Activated effector memory CD4-positive, alpha-beta T cell treated with Interleukin-2 at 50 U/mL for 16 hours (primary cell): ENCODE data around the gene ENTHD1.

Experiments
- DNase-seq: peaks from one replicate; pipeline ENCODE4 v3.0.0-alpha.2; 2020

The ENTHD1 gene

GRCh38 chr22:39710380-39711150 lies 183.0 kb downstream of the ENTHD1 start:
- no peak for DNase-seq

GRCh38 chr22:39707816-39708215 lies 185.7 kb downstream of the ENTHD1 start:
- DNase-seq: no peak

GRCh38 chr22:39707351-39707750 lies 186.2 kb downstream of the ENTHD1 start:
- no peak for DNase-seq

GRCh38 chr22:39706376-39707140 lies 187.0 kb downstream of the ENTHD1 start:
- DNase-seq: no peak

- DNase-seq: no peak
Measured at GRCh38 chr22:39705386-39705785, 188.2 kb downstream of the ENTHD1 start.

- DNase-seq: no peak
Measured at GRCh38 chr22:39703928-39704639, 189.5 kb downstream of the ENTHD1 start.

- DNase-seq: no peak
Measured at GRCh38 chr22:39703091-39703490, 190.5 kb downstream of the ENTHD1 start.

- no peak for DNase-seq
Measured at GRCh38 chr22:39700565-39700964, 193.0 kb downstream of the ENTHD1 start.

- DNase-seq: no peak
Measured at GRCh38 chr22:39699631-39700360, 193.8 kb downstream of the ENTHD1 start.

- DNase-seq: no peak
Measured at GRCh38 chr22:39697790-39698430, 195.7 kb downstream of the ENTHD1 start.

- DNase-seq: no peak
Measured at GRCh38 chr22:39693943-39694500, 199.5 kb downstream of the ENTHD1 start.
